K562 (cell line): ENCODE measurements around the gene NUDCD3. TPM values are rescaled to one million over a fixed set of nuclear protein-coding genes. Genes with fewer than 3 reads are reported as not detected.

Source experiments
- ATAC-seq: fragments of 200-7000 bp; cut with Tn5 transposase; 3 replicates; pipeline ENCODE4 v1.9.1; 2020; ENCODE audit warnings: moderate library complexity
- BruUV-seq: library from RNA; stranded (reverse); fragments of 400-500 nt; replicated peaks from 2 replicates; lab custom pipeline; 2021; lab: Mats Ljungman, UMichigan
- CTCF ChIA-PET: fragments of 300-600 bp; formaldehyde crosslinking; extraction: SDS; loops from one replicate; lab custom pipeline; 2021; ENCODE audit warnings: low intra/inter-chr PET ratio; lab: Yijun Ruan, JAX
- POLR2A ChIA-PET: fragments of 300-600, 350-650 bp; sonication (Branson Sonifier 250); formaldehyde crosslinking; extraction: SDS; loops from one replicate; lab custom pipeline; 2021; ENCODE audit warnings: antibody characterized with exemption, inconsistent platforms; lab: Yijun Ruan, JAX
- DNase-seq, 4 experiments: peaks; one replicate each; pipeline versions ENCODE4 v3.0.0 to v3.0.0-alpha.2; 2011 to 2018; ENCODE audit warnings: low spot score in 3 of 4, mixed read lengths in 3 of 4; ENCODE audit errors: extremely low read depth in 1 of 4
- FAIRE-seq: peaks from 2 replicates; lab custom pipeline; 2011; peaks lifted over from hg19 to GRCh38; lab: Jason Lieb, UNC
- H2AFZ ChIP-seq: 2 replicates; pipeline ENCODE4 v1.6.0; 2011; ENCODE audit warnings: low read depth, low read length, control low read depth, inconsistent platforms
- H3K27ac ChIP-seq: fragments of 200-600 bp; 3 replicates; pipeline ENCODE4 v1.8.0; 2011; ENCODE audit warnings: low read depth, mild to moderate bottlenecking, control low read depth, inconsistent platforms, low read length, moderate library complexity, mixed read lengths; ENCODE audit errors: extremely low read depth
- H3K27me3 ChIP-seq, 2 experiments: fragments of 300-600 bp in 1 of 2; 2 replicates in 1 of 2; 3 replicates in 1 of 2; pipeline versions ENCODE4 v1.6.0 to v1.8.0; 2011; ENCODE audit warnings: inconsistent platforms in 2 of 2, low read length in 2 of 2, mild to moderate bottlenecking in 1 of 2, mixed read lengths in 1 of 2, moderate library complexity in 1 of 2; ENCODE audit not compliant: control insufficient read depth in 2 of 2, insufficient read depth in 2 of 2
- H3K36me3 ChIP-seq: fragments of 300-600 bp; 3 replicates; pipeline ENCODE4 v1.8.0; 2011; ENCODE audit warnings: mild to moderate bottlenecking, low read length, inconsistent platforms; ENCODE audit not compliant: control insufficient read depth, insufficient read depth
- H3K4me1 ChIP-seq, 2 experiments: fragments of 200-600 bp in 1 of 2; replicated peaks in 1 of 2; 2 replicates in 1 of 2; 3 replicates in 1 of 2; pipeline versions ENCODE4 v1.5.1 to v1.8.0; 2011; ENCODE audit warnings: inconsistent platforms in 2 of 2, low read length in 2 of 2, mild to moderate bottlenecking in 1 of 2, mixed read lengths in 1 of 2, moderate library complexity in 1 of 2; ENCODE audit not compliant: control insufficient read depth in 2 of 2, insufficient read depth in 2 of 2
- H3K4me2 ChIP-seq: 2 replicates; pipeline ENCODE4 v1.6.1; 2011; ENCODE audit warnings: low read length, control low read depth, inconsistent platforms, mixed read lengths; ENCODE audit not compliant: insufficient read depth
- H3K4me3 ChIP-seq: fragments of 200-600 bp; sonication (generic), shearing (Covaris generic); 2 replicates; pipeline ENCODE4 v1.5.1; 2016; ENCODE audit warnings: control low read depth, inconsistent platforms
- H3K79me2 ChIP-seq: fragments of 200-600 bp; 3 replicates; pipeline ENCODE4 v1.8.0; 2011; ENCODE audit warnings: low read length, inconsistent platforms; ENCODE audit not compliant: control insufficient read depth, insufficient read depth
- H3K9ac ChIP-seq, 2 experiments: 2 replicates each; pipeline versions ENCODE4 v1.6.0 to v1.6.1; 2011; ENCODE audit warnings: low read depth in 2 of 2, low read length in 2 of 2, control low read depth in 1 of 2, inconsistent platforms in 1 of 2, mild to moderate bottlenecking in 1 of 2, mixed read lengths in 1 of 2; ENCODE audit not compliant: insufficient read depth in 1 of 2
- H3K9me1 ChIP-seq: one replicate; pipeline ENCODE4 v1.6.0; 2011; ENCODE audit warnings: inconsistent platforms, mild to moderate bottlenecking, low read length, moderate library complexity; ENCODE audit not compliant: control insufficient read depth, insufficient read depth
- H3K9me3 ChIP-seq: replicated peaks from 2 replicates; pipeline ENCODE4 v1.5.1; 2011; ENCODE audit warnings: low read depth, low read length, inconsistent platforms; ENCODE audit not compliant: control insufficient read depth, insufficient read depth
- H4K20me1 ChIP-seq: replicated peaks from 2 replicates; pipeline ENCODE4 v1.6.1; 2011; ENCODE audit warnings: low read length, inconsistent platforms, mixed read lengths; ENCODE audit not compliant: control insufficient read depth, insufficient read depth
- ADNP ChIP-seq: fragments of 200-800 bp; sonication (Bioruptor generic); IDR thresholded peaks from 2 replicates; pipeline ENCODE4 v1.6.1; 2016; ENCODE audit warnings: missing genetic modification characterization, missing compliant biosample characterization
- KDM1A ChIP-seq, 2 experiments: fragments of 450-650 bp; IDR thresholded peaks; 2 replicates each; pipeline ENCODE4 v1.6.1; 2016; ENCODE audit warnings: mild to moderate bottlenecking in 2 of 2
- KLF16 ChIP-seq: IDR thresholded peaks from 2 replicates; pipeline ENCODE4 v1.6.1; 2016; ENCODE audit warnings: antibody characterized with exemption
- MCM2 ChIP-seq: fragments of 450-650 bp; IDR thresholded peaks from 2 replicates; pipeline ENCODE4 v1.6.1; 2017; ENCODE audit warnings: low read depth, mild to moderate bottlenecking
- RBM15 ChIP-seq: fragments of 200-400 bp; formaldehyde crosslinking; IDR thresholded peaks from 2 replicates; pipeline ENCODE4 v1.6.1; 2018; ENCODE audit warnings: mild to moderate bottlenecking, low read length, moderate library complexity; ENCODE audit not compliant: insufficient read depth
- RBM25 ChIP-seq: fragments of 200-400 bp; formaldehyde crosslinking; IDR thresholded peaks from 2 replicates; pipeline ENCODE4 v1.6.1; 2018; ENCODE audit warnings: low read length, low read depth, moderate library complexity; ENCODE audit not compliant: severe bottlenecking
- SLC30A9 ChIP-seq: fragments of 250-450 bp; sonication (Bioruptor Pico); IDR thresholded peaks from 2 replicates; pipeline ENCODE4 v1.8.0; 2022; ENCODE audit warnings: mild to moderate bottlenecking, moderate library complexity
- THAP12 ChIP-seq: fragments of 250-450 bp; sonication (Bioruptor Pico); IDR thresholded peaks from 2 replicates; pipeline ENCODE4 v1.9.0; 2021; ENCODE audit warnings: mild to moderate bottlenecking, inconsistent platforms
- USF1 ChIP-seq: sonication (generic); formaldehyde crosslinking; IDR thresholded peaks from 2 replicates; pipeline ENCODE4 v1.9.0; 2022; ENCODE audit warnings: mild to moderate bottlenecking, missing genetic modification reagents
- ZNF444 ChIP-seq: fragments of 250-450 bp; sonication (Bioruptor Pico); IDR thresholded peaks from 2 replicates; pipeline ENCODE4 v1.4.0; 2020; ENCODE audit warnings: mild to moderate bottlenecking, moderate library complexity
- ZNF695 ChIP-seq: fragments of 450-650 bp; formaldehyde crosslinking; IDR thresholded peaks from 2 replicates; pipeline ENCODE4 v1.4.0; 2020; ENCODE audit warnings: mild to moderate bottlenecking, moderate library complexity
- WGBS: fragments of 100-300 bp; shearing (Covaris generic); methylation state at CpG from one replicate; pipeline ENCODE4 v1.1.6; 2016; ENCODE audit warnings: low coverage, mixed read lengths; ENCODE audit not compliant: insufficient coverage; ENCODE audit errors: missing lambda C conversion rate; 5-methylcytosine and 5-hydroxymethylcytosine counted together
- in situ Hi-C: fragments of 300-500 bp; cut with MboI; formaldehyde crosslinking; loops from 4 replicates; pipeline ENCODE4 v1.15.0; 2018; ENCODE audit warnings: inconsistent platforms, mixed read lengths
- intact Hi-C: fragments of 100-400 bp; cut with micrococcal nuclease; formaldehyde crosslinking; loops from 2 replicates; pipeline ENCODE4 v1.14.2; 2022
- polyA plus RNA-seq, 8 experiments: library from polyadenylated mRNA; depleted of rRNA in 4 of 8; stranded (reverse) in 5 of 8; unstranded in 3 of 8; fragments of >200 nt; fragmentation: Nextera tagmentation in 2 of 8; fragmentation: Illumina TruSeq in 1 of 8; extraction: Ambion mirVana in 2 of 8; extraction: Trizol in 1 of 8; gene quantifications; 2 replicates each; pipeline versions ENCODE4 v1.2.1 to v1.2.3, GENCODE V29; 2011 to 2014; ENCODE audit warnings: inconsistent platforms in 1 of 8, missing spikeins in 1 of 8
- total RNA-seq, 7 experiments: library from RNA; depleted of rRNA in 6 of 7; stranded (reverse); fragments of >200 nt in 6 of 7; fragmentation: Illumina TruSeq in 2 of 7; extraction: Trizol in 2 of 7; gene quantifications; 2 replicates each; pipeline versions ENCODE4 v1.2.1 to v1.2.3, GENCODE V29; 2011 to 2021; ENCODE audit warnings: low replicate concordance in 1 of 7

The NUDCD3 gene
- total and polyA plus RNA-seq, 9 of the 15 experiments (the other 6 are each of a cell fraction or from before 2014, with no cell fraction given), result 24.8 to 64.2 (median 42.6) TPM

GRCh38 chr7:44441079-44441478, 49.4 kb downstream of the NUDCD3 start:
- H3K9me1 ChIP-seq, result no peaks in the 10 kb centered on the region
- WGBS, result 71% methylated on average over 3 of the region's 3 CpGs
- H3K79me2 ChIP-seq, result peaks cover 23% of the 10 kb centered on the region; the same call in 1 of the 3 replicates
- no peaks in the 10 kb centered on the region for H3K4me1 ChIP-seq
- H3K9me3 ChIP-seq, result no peaks in the 10 kb centered on the region
- DNase-seq (no peak), FAIRE-seq (no peak), ATAC-seq (no peak)
- no peak overlapping the region for H3K4me3 ChIP-seq
- POLR2A ChIA-PET, result interaction anchor here (1.0 to 1.2 kb wide), 2 partner anchors 41 to 49 kb away, joined by 3 to 4 read pairs; partner anchors contain the start of gene NUDCD3
- H3K9ac ChIP-seq, result no peak overlapping the region
- intact Hi-C loops, result no loop called here
- CTCF ChIA-PET, result no interaction called here
- peaks cover 24% of the 10 kb centered on the region for H3K36me3 ChIP-seq
- TF ChIP-seq USF1 (no peak), KLF16 (no peak), SLC30A9 (no peak), ZNF695 (CRISPR knock-in tag) (no peak)
- no TSS peak for BruUV-seq
- no peak overlapping the region for H3K4me2 ChIP-seq
- H3K27ac ChIP-seq, result no peak overlapping the region
- in situ Hi-C loops, result no loop called here
- H4K20me1 ChIP-seq, result no peaks in the 10 kb centered on the region; the same call in none of the 2 replicates
- H2AFZ ChIP-seq, result no peak overlapping the region
- no peaks in the 10 kb centered on the region for H3K27me3 ChIP-seq

- peaks cover 19% of the 10 kb centered on the region; the same call in 1 of the 3 replicates for H3K79me2 ChIP-seq
- in situ Hi-C loops (no loop called here), intact Hi-C loops (no loop called here)
- no peak for ATAC-seq
- no peaks in the 10 kb centered on the region for H3K9me3 ChIP-seq
- H3K4me1 ChIP-seq, result no peaks in the 10 kb centered on the region
- no peaks in the 10 kb centered on the region; the same call in none of the 2 replicates for H4K20me1 ChIP-seq
- no peak overlapping the region for H3K27ac ChIP-seq
- TF ChIP-seq THAP12, result no peak
- TF ChIP-seq KDM1A (IDR thresholded peaks at IDR 0.05), result 0 out of 4 replicates have a peak, but pooled peaks of 1 of the 2 experiments have one; percentile 18
- no peak for TF ChIP-seq ZNF444 (CRISPR knock-in tag)
- peak; percentile 80 for TF ChIP-seq RBM25
- peak; percentile 70; the same call in 1 of the 2 replicates for TF ChIP-seq ADNP (tag)
- TF ChIP-seq MCM2, result no peak
- TF ChIP-seq RBM15, result no peak
- H3K4me2 ChIP-seq, result no peak overlapping the region
- no peak overlapping the region for H2AFZ ChIP-seq
- H3K9me1 ChIP-seq, result no peaks in the 10 kb centered on the region
- no peak overlapping the region for H3K4me3 ChIP-seq
- H3K36me3 ChIP-seq, result peaks cover 22% of the 10 kb centered on the region
- H3K27me3 ChIP-seq, result no peaks in the 10 kb centered on the region
- no peak for DNase-seq
- ChIA-PET CTCF (no interaction called here), POLR2A (interaction anchor here (1.0 kb wide), 1 partner anchor 41 kb away, joined by 4 read pairs; no protein-coding TSS in a partner anchor)
- H3K9ac ChIP-seq, result no peak overlapping the region
- FAIRE-seq, result no peak
- no TSS peak for BruUV-seq
Observed at GRCh38 chr7:44440577-44441078, 49.8 kb downstream of the NUDCD3 start.
